ENCODE measurements around the gene MFSD6. TPM values are rescaled to one million over a fixed set of nuclear protein-coding genes. Genes with fewer than 3 reads are reported as not detected.

Gene MFSD6
- total RNA-seq, 1 experiment from 2014 or later: 4.7 TPM

DNA sequence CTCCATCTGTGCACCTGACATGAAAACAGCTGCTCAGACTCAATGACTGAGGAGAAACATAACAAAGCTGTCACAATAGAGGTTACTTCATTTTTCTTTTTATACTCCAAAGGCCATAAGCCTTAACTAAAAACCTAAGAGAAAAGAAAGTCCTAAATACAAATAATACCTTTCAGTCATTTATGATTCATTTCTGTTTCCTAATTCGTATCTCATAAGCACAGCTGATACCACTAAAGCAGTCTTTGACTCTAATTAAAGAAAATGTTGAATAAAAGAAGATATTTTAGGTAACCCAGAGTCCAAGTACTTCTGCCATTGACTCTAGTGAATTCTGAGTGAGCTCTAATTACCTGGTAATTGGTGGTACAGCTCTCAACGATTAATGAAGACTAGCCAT is 105.7 kb downstream of the MFSD6 start:
- Mint-ChIP-seq H3K27ac (no peak overlapping the region), H3K4me3 (no peak overlapping the region), H3K27me3 (ENCODE audit: low read depth) (no peaks in the 10 kb centered on the region), H3K4me1 (no peaks in the 10 kb centered on the region), H3K36me3 (no peaks in the 10 kb centered on the region), H3K9me3 (no peaks in the 10 kb centered on the region)
- CTCF ChIA-PET: no interaction called here
- no peak for DNase-seq (ENCODE audit: low spot score)
- no peak for ATAC-seq
- TF ChIP-seq HMGA2 (CRISPR knock-in tag; IDR thresholded peaks at IDR 0.05) (no peak), ATF1 (CRISPR knock-in tag; IDR thresholded peaks at IDR 0.05) (no peak), ZNF396 (CRISPR knock-in tag; IDR thresholded peaks at IDR 0.05; ENCODE audit: borderline replicate concordance) (no peak), SP1 (CRISPR knock-in tag; conservative IDR thresholded peaks at IDR 0.05) (no peak), ELF4 (CRISPR knock-in tag; IDR thresholded peaks at IDR 0.05; ENCODE audit: low read depth) (no peak), ZNF138 (CRISPR knock-in tag; conservative IDR thresholded peaks at IDR 0.05) (no peak), TEAD4 (CRISPR knock-in tag; IDR thresholded peaks at IDR 0.05) (no peak), CBFB (CRISPR knock-in tag; IDR thresholded peaks at IDR 0.05; ENCODE audit: low read depth) (no peak), GTF2I (CRISPR knock-in tag; conservative IDR thresholded peaks at IDR 0.05) (no peak), ZBTB21 (CRISPR knock-in tag; IDR thresholded peaks at IDR 0.05; ENCODE audit: borderline replicate concordance) (no peak), CREB1 (CRISPR knock-in tag; IDR thresholded peaks at IDR 0.05) (no peak), GABPB1 (CRISPR knock-in tag; IDR thresholded peaks at IDR 0.05) (no peak), EMX1 (CRISPR knock-in tag; IDR thresholded peaks at IDR 0.05) (no peak)
- TF ChIP-seq, protein P1, sequence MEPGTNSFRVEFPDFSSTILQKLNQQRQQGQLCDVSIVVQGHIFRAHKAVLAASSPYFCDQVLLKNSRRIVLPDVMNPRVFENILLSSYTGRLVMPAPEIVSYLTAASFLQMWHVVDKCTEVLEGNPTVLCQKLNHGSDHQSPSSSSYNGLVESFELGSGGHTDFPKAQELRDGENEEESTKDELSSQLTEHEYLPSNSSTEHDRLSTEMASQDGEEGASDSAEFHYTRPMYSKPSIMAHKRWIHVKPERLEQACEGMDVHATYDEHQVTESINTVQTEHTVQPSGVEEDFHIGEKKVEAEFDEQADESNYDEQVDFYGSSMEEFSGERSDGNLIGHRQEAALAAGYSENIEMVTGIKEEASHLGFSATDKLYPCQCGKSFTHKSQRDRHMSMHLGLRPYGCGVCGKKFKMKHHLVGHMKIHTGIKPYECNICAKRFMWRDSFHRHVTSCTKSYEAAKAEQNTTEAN (CRISPR knock-in tag; IDR thresholded peaks at IDR 0.05): no peak
- TF ChIP-seq, protein P2, sequence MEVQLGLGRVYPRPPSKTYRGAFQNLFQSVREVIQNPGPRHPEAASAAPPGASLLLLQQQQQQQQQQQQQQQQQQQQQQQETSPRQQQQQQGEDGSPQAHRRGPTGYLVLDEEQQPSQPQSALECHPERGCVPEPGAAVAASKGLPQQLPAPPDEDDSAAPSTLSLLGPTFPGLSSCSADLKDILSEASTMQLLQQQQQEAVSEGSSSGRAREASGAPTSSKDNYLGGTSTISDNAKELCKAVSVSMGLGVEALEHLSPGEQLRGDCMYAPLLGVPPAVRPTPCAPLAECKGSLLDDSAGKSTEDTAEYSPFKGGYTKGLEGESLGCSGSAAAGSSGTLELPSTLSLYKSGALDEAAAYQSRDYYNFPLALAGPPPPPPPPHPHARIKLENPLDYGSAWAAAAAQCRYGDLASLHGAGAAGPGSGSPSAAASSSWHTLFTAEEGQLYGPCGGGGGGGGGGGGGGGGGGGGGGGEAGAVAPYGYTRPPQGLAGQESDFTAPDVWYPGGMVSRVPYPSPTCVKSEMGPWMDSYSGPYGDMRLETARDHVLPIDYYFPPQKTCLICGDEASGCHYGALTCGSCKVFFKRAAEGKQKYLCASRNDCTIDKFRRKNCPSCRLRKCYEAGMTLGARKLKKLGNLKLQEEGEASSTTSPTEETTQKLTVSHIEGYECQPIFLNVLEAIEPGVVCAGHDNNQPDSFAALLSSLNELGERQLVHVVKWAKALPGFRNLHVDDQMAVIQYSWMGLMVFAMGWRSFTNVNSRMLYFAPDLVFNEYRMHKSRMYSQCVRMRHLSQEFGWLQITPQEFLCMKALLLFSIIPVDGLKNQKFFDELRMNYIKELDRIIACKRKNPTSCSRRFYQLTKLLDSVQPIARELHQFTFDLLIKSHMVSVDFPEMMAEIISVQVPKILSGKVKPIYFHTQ (CRISPR knock-in tag; IDR thresholded peaks at IDR 0.05): no peak
- TF ChIP-seq, protein P3, sequence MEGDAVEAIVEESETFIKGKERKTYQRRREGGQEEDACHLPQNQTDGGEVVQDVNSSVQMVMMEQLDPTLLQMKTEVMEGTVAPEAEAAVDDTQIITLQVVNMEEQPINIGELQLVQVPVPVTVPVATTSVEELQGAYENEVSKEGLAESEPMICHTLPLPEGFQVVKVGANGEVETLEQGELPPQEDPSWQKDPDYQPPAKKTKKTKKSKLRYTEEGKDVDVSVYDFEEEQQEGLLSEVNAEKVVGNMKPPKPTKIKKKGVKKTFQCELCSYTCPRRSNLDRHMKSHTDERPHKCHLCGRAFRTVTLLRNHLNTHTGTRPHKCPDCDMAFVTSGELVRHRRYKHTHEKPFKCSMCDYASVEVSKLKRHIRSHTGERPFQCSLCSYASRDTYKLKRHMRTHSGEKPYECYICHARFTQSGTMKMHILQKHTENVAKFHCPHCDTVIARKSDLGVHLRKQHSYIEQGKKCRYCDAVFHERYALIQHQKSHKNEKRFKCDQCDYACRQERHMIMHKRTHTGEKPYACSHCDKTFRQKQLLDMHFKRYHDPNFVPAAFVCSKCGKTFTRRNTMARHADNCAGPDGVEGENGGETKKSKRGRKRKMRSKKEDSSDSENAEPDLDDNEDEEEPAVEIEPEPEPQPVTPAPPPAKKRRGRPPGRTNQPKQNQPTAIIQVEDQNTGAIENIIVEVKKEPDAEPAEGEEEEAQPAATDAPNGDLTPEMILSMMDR (IDR thresholded peaks at IDR 0.05): no peak
- TF ChIP-seq, protein P4, sequence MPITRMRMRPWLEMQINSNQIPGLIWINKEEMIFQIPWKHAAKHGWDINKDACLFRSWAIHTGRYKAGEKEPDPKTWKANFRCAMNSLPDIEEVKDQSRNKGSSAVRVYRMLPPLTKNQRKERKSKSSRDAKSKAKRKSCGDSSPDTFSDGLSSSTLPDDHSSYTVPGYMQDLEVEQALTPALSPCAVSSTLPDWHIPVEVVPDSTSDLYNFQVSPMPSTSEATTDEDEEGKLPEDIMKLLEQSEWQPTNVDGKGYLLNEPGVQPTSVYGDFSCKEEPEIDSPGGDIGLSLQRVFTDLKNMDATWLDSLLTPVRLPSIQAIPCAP (CRISPR knock-in tag; IDR thresholded peaks at IDR 0.05): no peak
- POLR2A ChIA-PET: no interaction called here

DNA sequence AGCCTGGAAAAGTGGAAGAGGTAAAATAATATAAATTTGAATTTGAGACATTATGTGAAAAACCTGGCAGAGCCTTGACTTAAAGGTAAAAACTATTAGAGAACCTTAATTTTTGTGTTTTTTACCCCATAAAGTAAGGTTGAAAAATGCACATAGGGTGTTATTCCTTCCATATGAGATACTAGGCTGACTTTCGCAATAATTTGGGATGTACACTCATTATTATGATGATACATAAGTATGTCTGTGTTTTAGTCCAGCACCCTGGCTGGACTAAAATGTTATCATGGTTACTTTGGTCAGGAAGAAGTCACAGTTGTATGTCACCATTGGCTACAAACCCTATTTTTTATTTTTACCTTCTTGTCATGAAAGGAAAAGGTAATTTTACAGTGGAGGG is 106.5 kb downstream of the MFSD6 start:
- ChIA-PET CTCF (no interaction called here), POLR2A (no interaction called here)
- Mint-ChIP-seq H3K4me3 (no peak overlapping the region), H3K36me3 (no peaks in the 10 kb centered on the region), H3K9me3 (no peaks in the 10 kb centered on the region), H3K27ac (no peak overlapping the region), H3K27me3 (ENCODE audit: low read depth) (no peaks in the 10 kb centered on the region), H3K4me1 (no peaks in the 10 kb centered on the region)
- ATAC-seq (no peak), DNase-seq (ENCODE audit: low spot score) (no peak)
- TF ChIP-seq, protein P1 (CRISPR knock-in tag; IDR thresholded peaks at IDR 0.05): no peak
- TF ChIP-seq TEAD1 (CRISPR knock-in tag; IDR thresholded peaks at IDR 0.05) (no peak), ETV6 (CRISPR knock-in tag; IDR thresholded peaks at IDR 0.05) (no peak), OVOL2 (CRISPR knock-in tag; IDR thresholded peaks at IDR 0.05; ENCODE audit: borderline replicate concordance) (no peak), ATF1 (CRISPR knock-in tag; IDR thresholded peaks at IDR 0.05) (no peak), CBFB (CRISPR knock-in tag; IDR thresholded peaks at IDR 0.05; ENCODE audit: low read depth) (no peak), SOX15 (CRISPR knock-in tag; IDR thresholded peaks at IDR 0.05) (no peak)
- TF ChIP-seq, protein P5, sequence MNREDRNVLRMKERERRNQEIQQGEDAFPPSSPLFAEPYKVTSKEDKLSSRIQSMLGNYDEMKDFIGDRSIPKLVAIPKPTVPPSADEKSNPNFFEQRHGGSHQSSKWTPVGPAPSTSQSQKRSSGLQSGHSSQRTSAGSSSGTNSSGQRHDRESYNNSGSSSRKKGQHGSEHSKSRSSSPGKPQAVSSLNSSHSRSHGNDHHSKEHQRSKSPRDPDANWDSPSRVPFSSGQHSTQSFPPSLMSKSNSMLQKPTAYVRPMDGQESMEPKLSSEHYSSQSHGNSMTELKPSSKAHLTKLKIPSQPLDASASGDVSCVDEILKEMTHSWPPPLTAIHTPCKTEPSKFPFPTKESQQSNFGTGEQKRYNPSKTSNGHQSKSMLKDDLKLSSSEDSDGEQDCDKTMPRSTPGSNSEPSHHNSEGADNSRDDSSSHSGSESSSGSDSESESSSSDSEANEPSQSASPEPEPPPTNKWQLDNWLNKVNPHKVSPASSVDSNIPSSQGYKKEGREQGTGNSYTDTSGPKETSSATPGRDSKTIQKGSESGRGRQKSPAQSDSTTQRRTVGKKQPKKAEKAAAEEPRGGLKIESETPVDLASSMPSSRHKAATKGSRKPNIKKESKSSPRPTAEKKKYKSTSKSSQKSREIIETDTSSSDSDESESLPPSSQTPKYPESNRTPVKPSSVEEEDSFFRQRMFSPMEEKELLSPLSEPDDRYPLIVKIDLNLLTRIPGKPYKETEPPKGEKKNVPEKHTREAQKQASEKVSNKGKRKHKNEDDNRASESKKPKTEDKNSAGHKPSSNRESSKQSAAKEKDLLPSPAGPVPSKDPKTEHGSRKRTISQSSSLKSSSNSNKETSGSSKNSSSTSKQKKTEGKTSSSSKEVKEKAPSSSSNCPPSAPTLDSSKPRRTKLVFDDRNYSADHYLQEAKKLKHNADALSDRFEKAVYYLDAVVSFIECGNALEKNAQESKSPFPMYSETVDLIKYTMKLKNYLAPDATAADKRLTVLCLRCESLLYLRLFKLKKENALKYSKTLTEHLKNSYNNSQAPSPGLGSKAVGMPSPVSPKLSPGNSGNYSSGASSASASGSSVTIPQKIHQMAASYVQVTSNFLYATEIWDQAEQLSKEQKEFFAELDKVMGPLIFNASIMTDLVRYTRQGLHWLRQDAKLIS (CRISPR knock-in tag; IDR thresholded peaks at IDR 0.05; ENCODE audit: borderline replicate concordance): no peak
